ENCODE measurements around the gene SPOCK1. TPM values are rescaled to one million over a fixed set of nuclear protein-coding genes. Genes with fewer than 3 reads are reported as not detected.

SPOCK1 gene
- total RNA-seq, 1 experiment from 2014 or later, result 0.27 TPM

- no peaks in the 10 kb centered on the region for H3K9me3 ChIP-seq (ENCODE audit: control insufficient read depth in 1 of 2, insufficient read depth in 1 of 2, low read depth in 1 of 2, low read length in 2 of 2)
- no peak overlapping the region for H3K27ac ChIP-seq (ENCODE audit: low read depth, low read length)
- ChIA-PET RAD21 (ENCODE audit: low non-redundant PET in 1 of 2, low total read pairs in 2 of 2, uncharacterized antibody in 2 of 2, unreplicated experiment in 2 of 2) (no interaction called here), CTCF (no interaction called here), POLR2A (no interaction called here)
- intact Hi-C loops (cut with micrococcal nuclease), result no loop called here
- no peak for ATAC-seq
- no peak overlapping the region for H2AFZ ChIP-seq (ENCODE audit: low read depth, low read length, poor library complexity, severe bottlenecking)
- no peaks in the 10 kb centered on the region for H3K79me2 ChIP-seq (ENCODE audit: insufficient read depth, low read length)
- no peaks in the 10 kb centered on the region for H3K4me1 ChIP-seq (ENCODE audit: control insufficient read depth in 1 of 2, insufficient read depth in 2 of 2, low read length in 2 of 2)
- no peak overlapping the region for H3K9ac ChIP-seq (ENCODE audit: low read length)
- H3K27me3 ChIP-seq (ENCODE audit: insufficient read depth, low read length), result peaks cover 48% of the 10 kb centered on the region
- TF ChIP-seq EGR1 (IDR thresholded peaks at IDR 0.05; ENCODE audit: low read depth), result no peak
- no TSS peak for BruUV-seq (replicated peaks)
- no peak for DNase-seq (ENCODE audit: low read depth, low spot score)
- no peak overlapping the region for H3K4me2 ChIP-seq (ENCODE audit: low read length)
- no peaks in the 10 kb centered on the region for H4K20me1 ChIP-seq (ENCODE audit: insufficient read depth)
- no peaks in the 10 kb centered on the region for H3K9me2 ChIP-seq (ENCODE audit: insufficient read depth)
- H3K36me3 ChIP-seq (ENCODE audit: control insufficient read depth in 1 of 2, insufficient read depth in 2 of 2, low read length in 2 of 2), result no peaks in the 10 kb centered on the region
- H3K4me3 ChIP-seq (replicated peaks in 1 of 2; ENCODE audit: low read depth in 1 of 2, low read length in 2 of 2), result no peak overlapping the region
Observed at GRCh38 chr5:137515238-137515637, 16.1 kb upstream of the SPOCK1 start.

DNA sequence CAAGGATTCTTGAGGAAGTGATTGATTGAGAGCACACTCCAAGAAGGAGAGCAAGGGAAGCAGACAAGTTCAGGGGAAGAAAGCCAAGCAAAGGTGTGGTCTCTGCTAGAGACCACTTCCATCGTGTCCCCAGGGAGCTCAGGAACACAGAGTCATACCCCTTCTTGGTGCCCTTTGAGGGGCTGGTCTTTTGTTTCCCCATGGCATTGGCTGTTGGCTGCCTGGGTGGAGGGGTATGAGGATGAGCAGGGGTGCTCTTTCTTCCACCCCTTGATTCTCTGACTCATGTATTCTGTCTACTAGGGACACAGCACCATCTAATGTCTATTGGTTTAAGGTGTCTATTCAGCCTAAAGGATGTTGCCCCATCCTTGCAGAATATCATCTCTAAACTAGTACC, 11.5 kb upstream of the SPOCK1 start:
- DNase-seq (ENCODE audit: low read depth, low spot score) (no peak), ATAC-seq (no peak)
- Histone ChIP-seq H2AFZ (ENCODE audit: low read depth, low read length, poor library complexity, severe bottlenecking) (no peak overlapping the region), H3K9me3 (ENCODE audit: control insufficient read depth in 1 of 2, insufficient read depth in 1 of 2, low read depth in 1 of 2, low read length in 2 of 2) (no peaks in the 10 kb centered on the region), H3K27me3 (ENCODE audit: insufficient read depth, low read length) (peaks cover 61% of the 10 kb centered on the region), H3K9ac (ENCODE audit: low read length) (no peak overlapping the region), H3K79me2 (ENCODE audit: insufficient read depth, low read length) (no peaks in the 10 kb centered on the region), H3K4me3 (replicated peaks in 1 of 2; ENCODE audit: low read depth in 1 of 2, low read length in 2 of 2) (no peak overlapping the region), H3K27ac (ENCODE audit: low read depth, low read length) (no peak overlapping the region), H3K9me2 (ENCODE audit: insufficient read depth) (no peaks in the 10 kb centered on the region), H3K4me1 (ENCODE audit: control insufficient read depth in 1 of 2, insufficient read depth in 2 of 2, low read length in 2 of 2) (no peaks in the 10 kb centered on the region), H4K20me1 (ENCODE audit: insufficient read depth) (no peaks in the 10 kb centered on the region), H3K4me2 (ENCODE audit: low read length) (no peak overlapping the region), H3K36me3 (ENCODE audit: control insufficient read depth in 1 of 2, insufficient read depth in 2 of 2, low read length in 2 of 2) (no peaks in the 10 kb centered on the region)
- intact Hi-C loops (cut with micrococcal nuclease), result no loop called here
- TF ChIP-seq POLR2AphosphoS5 (IDR thresholded peaks at IDR 0.05; ENCODE audit: low read depth, low read length), result no peak
- no peak for TF ChIP-seq ELF1 (IDR thresholded peaks at IDR 0.05; ENCODE audit: borderline replicate concordance, low read depth)
- TF ChIP-seq RAD21 (IDR thresholded peaks at IDR 0.05; ENCODE audit: low read depth), result no peak
- no peak for TF ChIP-seq FOSL1 (IDR thresholded peaks at IDR 0.05; ENCODE audit: low read depth)
- TF ChIP-seq ZFX (IDR thresholded peaks at IDR 0.05), result no peak
- no peak for TF ChIP-seq EZH2phosphoT487 (IDR thresholded peaks at IDR 0.05; ENCODE audit: borderline replicate concordance)
- no peak for TF ChIP-seq EGR1 (IDR thresholded peaks at IDR 0.05; ENCODE audit: low read depth)
- TF ChIP-seq YY1 (IDR thresholded peaks at IDR 0.05; ENCODE audit: extremely low read depth, insufficient replicate concordance, low read depth, low read length), result no peak
- no peak for TF ChIP-seq CTCF (IDR thresholded peaks at IDR 0.05 in 2 of 3, conservative IDR thresholded peaks at IDR 0.05 in 1 of 3; ENCODE audit: borderline replicate concordance in 1 of 3, insufficient read depth in 1 of 3, low read depth in 2 of 3, low read length in 2 of 3)
- no peak for TF ChIP-seq REST (IDR thresholded peaks at IDR 0.05; ENCODE audit: low read depth)
- TF ChIP-seq SIN3A (IDR thresholded peaks at IDR 0.05; ENCODE audit: low read depth), result no peak
- TF ChIP-seq SRF (IDR thresholded peaks at IDR 0.05; ENCODE audit: low read depth), result no peak
- no peak for TF ChIP-seq SP1 (IDR thresholded peaks at IDR 0.05; ENCODE audit: low read depth)
- no TSS peak for BruUV-seq (replicated peaks)
- CTCF ChIA-PET, result interaction anchor here (1.7 kb wide), 1 partner anchor 190 kb away, joined by 4 read pairs; no protein-coding TSS in a partner anchor
- POLR2A ChIA-PET, result no interaction called here
- RAD21 ChIA-PET (ENCODE audit: low non-redundant PET in 1 of 2, low total read pairs in 2 of 2, uncharacterized antibody in 2 of 2, unreplicated experiment in 2 of 2), result no interaction called here

Measured in HCT116 (cell line).